ENCODE measurements around the gene SP1.
"Not testable (repeated sequence)": the region's sequence is repeated elsewhere in the genome, so short reads cannot be mapped to it uniquely, and the experiment has no call there.

The SP1 gene

DNA sequence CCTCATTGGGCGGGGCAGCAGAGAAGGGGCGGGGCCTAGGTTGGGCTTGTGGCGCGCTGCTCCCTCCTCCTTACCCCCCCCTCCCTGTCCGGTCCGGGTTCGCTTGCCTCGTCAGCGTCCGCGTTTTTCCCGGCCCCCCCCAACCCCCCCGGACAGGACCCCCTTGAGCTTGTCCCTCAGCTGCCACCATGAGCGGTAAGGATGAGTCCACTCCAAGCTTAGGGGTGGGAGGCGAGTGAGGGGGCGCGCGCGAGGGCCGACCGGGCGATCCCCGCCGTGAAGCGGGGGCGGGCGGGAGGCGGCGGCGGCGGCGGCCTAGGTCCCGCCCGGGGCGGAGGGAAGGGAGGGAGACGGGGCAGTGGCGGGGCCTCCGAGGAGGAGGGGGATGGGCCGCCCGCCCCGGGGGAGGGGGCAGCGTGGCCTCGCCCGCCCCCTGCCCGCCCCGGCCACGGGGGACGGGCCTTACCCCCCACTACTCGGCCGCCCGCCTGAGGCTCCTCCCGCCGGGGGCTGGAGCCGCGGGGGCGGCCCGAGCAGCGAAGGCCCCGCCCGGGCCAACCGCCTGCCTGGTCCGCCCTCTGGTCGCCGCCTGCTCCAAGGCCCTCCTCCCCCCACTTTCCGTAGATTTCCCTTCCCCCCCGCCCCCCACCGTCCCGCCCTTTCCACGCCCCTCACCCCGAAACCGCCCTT lies at the start of gene SP1:
SP1 (plus strand) TSS at position 73 of the 690 bp plus-strand sequence; CDS start at position 189, 116 bp downstream.
- DNase-seq = peak; percentile 31

DNA sequence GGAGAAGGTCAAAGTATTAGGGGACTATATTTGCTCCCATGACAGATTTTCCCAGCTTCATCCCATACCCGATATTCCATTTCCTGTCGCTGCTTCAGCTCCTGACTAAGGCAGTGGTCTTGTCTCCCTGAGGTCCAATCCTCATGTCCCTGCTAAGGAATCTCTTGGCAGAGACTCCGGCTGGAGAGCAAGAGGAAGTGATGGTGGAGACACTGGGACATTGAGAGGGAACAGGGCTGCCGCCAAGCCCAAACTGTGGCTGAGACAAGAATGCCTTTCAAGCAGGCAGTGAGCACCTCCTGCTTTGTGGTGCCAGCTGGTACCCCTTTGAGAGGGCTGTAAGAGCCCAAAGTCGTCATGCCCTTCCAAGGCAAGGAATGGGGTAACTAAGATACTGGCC lies 49.3 kb upstream of the SP1 start:
- no peak for DNase-seq

DNA sequence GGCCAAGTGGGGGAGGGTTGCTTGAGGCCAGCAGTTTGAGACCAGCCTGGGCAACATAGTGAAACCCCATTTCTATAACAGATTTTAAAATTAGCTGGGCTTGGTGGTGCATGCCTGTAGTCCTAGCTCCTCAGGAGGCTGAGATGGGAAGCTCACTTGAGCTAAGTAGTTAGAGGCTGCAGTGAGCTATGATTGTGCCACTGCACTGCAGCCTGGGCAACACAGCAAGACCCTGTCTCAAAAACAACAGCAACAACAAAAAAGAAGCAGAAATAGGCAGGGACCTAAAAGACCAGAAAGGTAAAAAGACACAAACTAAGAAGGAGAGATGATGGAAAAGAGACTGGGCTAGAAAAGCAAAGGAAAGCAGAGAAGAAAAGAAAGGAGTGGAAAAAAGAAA lies 47.6 kb upstream of the SP1 start:
- not testable (repeated sequence) for DNase-seq

DNA sequence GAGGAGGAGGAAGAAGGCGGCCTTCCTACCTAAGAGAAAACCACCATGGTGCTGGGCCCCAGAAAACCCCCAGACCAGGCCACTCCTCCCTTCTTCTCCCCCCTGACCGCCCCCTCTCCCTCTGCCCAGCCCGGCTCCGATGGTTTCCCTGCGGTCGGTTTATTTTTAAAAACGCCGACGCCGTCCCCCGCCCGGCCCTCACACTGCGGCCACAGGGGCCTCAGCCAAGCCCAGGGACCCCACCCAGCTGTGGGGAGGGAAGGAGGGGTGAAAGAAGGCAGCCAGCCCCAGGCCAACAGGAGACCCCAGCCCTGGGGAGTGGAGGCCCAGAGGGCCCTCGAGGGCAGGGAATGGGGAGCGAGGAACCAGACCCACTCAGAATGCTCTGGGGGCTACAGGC lies 47.2 kb upstream of the SP1 start:
- no peak for DNase-seq

DNA sequence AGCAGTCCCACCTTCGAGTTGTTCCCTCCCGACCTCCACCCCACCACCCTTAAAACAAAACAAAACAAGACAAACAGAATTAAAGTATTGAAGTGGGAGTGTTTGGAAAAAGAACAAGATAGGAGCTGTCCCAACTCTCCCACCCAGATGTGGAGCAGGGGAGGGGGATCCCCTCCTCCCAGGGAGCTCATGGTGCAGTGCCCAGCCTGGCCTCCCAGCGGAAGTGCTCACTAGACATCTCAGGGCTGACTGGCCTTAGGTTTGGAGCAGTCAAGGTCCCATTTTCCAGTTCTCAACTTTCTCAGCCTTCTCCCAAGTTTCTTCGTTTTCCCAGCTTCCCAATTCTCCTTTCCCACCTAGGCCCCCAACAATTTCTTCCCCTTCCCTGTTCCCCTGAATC lies 46.7 kb upstream of the SP1 start:
- DNase-seq = no peak

DNA sequence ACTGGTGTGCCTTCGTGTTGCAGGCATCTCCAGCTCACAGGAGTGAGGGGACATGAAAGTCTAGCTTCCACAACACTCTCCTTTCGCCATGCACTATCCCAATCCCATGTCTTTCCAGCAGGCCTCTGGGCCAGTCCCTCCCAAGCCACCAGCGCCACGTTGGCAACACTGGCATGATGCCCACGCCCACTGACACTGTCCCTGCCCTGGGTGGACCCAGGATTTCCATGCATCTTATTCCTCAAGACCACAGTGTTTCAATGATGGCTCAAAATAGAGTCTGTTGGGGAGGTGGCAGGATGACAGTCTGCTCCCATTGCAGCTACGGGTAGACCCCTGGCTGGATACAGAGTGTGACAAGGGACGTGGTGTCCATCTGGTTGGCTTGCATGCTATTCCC lies 46.1 kb upstream of the SP1 start:
- no peak for DNase-seq

DNA sequence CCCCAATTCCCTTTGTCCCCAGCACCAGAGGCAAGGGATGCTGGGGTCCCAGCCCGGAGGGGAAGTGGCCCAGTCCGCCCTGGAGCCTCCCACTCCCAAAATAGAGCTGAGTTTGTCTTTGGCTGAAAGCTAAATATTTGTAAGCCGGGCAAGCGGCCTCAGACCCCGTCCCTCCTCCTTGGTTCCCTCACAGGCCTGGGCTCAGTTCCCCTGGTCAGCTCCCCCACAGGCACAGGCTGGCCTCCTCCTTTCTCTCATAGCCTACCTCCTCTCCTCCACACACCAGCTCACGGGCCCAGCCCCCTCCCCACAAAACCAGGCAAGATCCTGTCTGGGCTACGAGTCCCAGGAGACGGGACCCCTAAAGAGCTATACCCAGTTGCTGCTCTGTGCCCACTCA lies 45.2 kb upstream of the SP1 start:
- DNase-seq = no peak

DNA sequence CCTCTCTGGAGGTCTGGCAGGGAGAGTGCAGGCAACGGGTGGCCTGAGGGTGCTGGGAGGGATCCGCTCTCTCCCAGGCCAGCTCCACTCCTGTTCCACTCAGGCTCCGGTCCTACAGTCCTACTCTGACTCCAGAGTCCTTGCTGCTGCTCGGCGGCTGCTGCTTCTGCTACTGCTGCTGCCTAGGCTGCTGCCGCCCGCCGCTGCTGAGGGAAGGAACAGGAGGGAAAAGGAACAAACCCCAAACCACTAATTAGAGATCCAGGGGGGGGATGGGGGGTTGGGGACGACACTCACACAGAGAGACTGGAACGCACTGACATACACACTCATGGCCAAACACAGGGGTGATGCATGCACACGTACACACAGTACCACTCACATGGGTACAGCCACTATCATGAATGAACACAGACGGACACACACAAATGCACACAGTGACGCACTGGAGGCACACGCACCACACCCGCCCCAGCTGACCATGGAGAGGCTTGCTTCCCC lies 43.7 kb upstream of the SP1 start, which contains the start of gene SP7:
SP7 (minus strand) TSS at position 174 of the 501 bp plus-strand sequence. CDS start 708 bp downstream, outside the sequence.
- no peak for DNase-seq

DNA sequence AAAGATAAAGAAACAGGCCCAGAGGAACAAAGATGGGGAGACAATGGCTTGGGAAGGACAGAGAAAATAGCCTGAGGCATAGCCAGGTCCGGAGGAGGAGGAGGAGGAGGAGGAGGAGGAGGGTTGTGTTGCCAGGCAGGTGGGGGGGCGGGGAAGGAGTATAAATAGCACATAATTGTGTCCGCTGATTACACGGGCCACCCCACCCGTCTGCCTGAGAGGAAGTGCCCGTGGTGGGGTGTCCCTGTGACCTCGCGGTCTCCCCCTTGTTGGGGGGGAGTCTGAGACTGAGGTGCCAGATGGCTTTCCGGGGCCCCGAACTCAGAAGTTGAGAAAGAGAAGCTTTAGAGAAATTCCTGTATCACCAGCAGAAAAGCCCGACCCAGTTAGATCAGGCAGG lies 42.0 kb upstream of the SP1 start:
- DNase-seq = no peak

DNA sequence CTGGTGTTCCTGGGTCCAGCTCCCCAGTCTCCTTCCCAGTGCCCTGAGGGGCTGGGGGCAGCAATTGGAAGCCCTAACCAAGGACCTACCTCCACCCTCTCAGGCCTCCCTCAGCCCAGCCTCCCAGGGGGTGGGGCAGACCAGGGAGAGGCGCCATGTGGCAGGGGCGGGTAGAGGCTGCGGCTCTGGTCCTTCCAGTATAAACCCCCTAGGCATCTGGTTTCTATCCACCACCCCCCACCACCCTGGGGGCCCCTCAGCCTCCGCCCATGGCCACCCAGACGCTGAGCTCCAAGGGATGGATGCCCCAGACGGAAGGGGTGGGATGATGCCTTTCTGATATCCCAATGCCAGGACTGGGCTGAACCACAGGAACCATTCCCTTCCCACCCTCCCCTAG lies 41.1 kb upstream of the SP1 start:
- no peak for DNase-seq

DNA sequence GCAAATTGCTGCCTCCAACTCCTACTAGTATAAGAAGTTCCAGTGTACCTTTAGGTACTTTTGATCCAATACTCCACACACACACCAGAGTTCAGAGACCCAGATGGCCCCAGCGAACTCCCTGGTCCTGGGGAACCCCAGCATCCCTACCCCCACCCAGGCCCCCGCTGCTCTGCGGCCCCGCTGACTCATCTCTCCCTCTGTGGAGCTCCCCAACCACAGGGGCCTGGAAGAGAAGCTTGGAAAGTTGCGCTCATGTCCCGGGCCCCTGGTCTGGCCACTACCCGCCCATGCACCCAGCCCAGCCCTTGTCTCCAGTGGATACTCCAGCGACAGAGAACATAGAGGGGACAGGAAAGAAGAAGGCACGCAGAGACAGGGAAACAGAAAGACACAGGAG lies 39.6 kb upstream of the SP1 start:
- no peak for DNase-seq

DNA sequence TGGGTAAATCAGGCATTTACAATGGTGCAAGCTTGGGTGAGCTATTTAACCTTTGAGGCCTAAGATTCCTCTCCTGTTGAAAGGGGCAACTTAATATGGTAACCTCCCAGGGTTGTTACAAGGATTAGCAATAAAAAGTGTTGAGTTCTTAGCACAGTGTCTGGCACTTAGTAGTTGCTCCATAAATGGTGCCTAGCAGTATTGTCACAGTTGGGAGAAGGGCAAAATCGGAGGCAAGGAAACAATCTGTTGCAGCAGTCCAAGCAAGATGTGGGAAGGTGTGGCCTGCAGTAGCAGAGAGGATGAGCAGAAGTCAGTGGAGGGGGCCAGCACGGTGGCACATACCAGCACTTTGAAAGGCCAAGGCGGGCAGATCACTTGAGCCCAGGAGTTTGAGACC lies 36.5 kb upstream of the SP1 start:
- no peak for DNase-seq

DNA sequence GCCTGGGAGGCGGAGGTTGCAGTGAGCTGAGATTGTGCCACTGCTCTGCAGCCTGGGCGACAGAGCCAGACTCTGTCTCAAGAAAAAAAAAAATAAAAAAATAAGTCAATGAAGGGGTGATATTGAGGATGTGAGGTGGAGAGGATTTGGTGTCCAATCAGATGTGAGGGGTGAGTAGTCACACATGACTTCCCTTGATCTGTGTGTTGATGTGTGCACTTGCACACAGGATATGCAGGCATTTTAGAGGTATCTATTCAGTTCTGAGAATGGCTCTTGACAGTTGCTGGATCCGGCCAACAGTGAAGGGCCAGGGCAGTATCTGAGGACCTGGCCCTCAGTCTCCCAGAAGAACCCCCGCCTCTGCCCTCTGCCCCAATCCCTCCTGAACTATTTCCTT lies 36.0 kb upstream of the SP1 start:
- no peak for DNase-seq

DNA sequence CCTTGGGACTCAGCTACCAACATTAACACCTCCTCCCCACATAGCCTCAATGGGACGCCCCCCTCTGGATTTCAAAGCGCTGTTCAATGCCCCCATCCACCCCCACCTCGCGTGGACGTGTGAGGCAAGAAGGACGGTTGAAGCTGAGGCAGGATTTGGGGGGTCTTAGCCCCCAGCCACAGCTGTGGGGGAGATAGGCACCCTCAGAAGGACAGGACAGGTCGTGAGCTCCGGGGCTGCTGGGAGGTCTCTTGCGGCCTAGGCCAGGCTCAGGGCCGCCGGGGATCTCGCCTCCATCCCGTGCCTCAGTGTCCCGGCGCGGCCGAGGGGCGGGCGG lies 35.5 kb upstream of the SP1 start:
- no peak for DNase-seq

DNA sequence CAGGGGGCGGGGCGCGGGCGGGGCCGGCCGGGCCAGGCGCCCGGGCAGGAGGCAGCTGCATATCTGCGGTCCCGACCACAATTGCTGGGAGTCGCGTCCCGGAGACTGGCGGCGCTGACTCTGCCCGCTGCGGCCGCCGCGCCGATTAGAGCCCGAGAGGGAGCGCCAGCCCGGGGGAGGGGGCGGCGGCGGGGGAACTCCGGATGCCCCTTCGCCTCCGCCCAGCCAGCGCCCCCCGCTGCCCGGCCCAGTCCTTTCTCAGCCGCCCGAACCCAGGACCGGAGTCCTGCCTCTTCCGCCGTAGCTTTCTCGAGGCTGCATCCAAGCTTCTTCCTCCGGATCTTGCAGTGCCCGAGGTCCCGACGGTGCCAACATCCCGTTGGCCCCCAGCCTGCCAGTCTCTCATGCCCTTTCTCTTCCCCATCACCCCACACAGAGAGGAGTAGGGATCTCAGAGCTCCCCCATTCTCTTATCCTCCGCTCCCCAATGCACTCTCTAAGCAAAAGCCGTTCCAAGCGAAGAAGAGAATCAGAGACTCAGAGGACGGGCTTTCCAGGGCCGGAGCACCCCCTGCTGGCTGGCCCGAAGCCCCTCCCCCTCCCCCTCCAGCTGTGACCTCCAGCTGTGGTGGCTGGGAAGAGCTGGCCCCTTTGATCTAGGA lies 35.0 kb upstream of the SP1 start:
- peak; percentile 4 for DNase-seq

DNA sequence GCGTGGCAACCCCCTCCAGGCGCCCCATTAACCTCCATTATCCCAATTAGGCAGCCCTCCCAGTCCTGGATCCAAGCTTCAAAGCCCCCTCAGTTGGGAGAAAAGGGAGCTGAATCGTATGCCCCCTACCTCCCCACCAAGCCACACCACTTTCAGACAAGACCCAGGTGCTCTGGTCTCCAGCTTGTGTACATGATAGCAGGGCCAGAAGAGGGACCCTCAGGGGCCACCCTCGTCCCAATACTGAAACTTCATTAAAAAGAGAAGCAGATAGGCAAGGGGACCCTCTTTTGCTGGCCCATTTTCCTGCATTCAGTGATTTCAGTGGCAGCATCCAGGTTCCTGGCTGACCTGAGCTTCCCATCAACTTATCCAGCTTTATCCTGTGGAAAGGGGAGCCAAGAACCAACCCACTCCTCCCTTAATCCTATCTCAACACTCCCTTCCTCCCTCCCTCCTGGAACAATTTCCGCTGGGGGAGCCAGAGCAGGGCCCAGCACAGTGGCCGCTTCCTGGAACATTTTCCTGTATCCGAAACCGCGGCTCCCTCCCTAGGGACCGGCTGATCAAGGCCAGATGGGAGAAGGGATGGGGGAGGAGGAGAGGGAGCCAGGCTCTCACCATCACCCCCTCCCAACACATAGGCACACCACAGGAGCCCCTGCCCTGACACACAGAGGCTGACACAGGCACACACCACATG lies 34.3 kb upstream of the SP1 start:
- DNase-seq = no peak

DNA sequence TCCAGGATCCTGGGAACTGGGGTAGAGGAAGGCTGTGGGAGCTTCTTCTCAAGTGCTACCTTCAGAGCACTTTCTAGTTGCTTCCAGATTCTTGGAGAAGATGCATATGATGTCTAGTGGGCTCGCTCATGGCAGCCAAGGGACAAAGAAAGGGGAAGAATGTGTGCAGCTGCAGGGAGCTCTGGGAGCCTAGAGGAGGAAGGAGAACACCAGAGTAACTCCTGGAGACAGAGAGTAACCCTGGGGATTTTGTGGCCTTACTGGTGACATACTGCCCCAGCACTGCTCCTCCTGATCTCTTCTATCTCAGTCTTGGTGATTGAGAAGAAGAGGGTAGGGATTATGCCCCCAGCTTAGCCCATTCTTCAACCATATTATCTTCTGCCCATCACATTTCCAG lies 33.5 kb upstream of the SP1 start:
- no peak for DNase-seq

DNA sequence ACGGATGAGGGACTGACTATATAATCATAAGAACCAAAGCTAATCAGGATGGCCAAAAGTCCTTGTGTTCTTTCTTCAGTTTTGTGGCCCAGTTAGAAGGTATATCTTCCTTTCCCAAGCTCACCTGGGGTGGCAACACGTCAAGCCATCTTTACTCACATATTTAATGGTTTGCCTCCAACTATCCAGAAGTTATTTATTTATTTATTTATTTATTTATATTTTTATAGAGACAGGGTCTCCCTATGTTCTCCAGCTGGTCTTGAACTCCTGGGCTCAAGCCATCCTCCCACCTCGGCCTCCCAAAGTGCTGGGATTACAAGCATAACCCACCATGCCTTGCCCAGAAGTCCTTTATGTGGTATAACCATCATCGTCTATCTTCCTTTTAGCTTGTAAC lies 32.1 kb upstream of the SP1 start:
- DNase-seq = no peak

DNA sequence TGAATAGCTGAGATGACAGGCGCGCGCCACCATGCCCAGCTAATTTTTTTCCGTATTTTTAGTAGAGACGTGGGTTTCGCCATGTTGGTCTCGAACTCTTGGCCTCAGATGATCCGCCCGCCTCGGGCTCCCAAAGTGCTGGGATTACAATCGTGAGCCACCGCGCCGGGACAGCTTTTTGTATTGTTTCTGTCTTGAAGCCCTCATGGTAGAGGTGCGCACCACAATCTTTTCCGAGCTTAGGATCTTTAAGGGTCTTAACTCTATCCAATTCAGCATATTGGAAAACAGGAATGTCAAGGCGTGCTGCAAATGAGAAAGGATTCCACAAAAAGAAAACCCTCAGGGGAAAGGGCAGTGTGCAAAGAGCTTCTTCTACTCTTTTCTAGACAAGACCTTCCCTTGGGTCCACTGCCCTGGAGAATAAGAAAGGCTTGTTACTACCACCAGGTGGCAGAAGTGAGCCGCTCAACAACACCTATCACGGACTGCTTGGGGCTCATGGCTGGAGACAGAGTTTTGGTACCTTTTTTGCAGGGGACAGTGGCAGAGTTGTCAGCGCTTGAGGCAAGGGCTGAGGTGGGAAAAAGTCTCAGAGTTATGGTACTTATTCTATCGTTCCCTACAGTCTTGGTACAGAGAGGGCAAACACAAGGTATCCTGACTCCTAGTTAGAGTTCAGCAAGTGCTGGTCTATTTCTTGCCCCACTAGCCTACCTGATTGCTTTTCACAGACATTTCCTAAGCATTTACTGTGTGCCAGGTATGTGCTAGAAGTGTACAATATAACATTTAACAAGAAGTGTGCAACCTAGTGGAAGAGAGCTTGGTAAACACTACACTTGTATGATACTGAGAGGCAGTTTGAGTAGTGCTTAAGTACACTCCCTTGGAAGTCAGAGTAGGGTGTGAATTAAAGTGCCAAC lies 27.4 kb upstream of the SP1 start:
- DNase-seq = peak; percentile 50

DNA sequence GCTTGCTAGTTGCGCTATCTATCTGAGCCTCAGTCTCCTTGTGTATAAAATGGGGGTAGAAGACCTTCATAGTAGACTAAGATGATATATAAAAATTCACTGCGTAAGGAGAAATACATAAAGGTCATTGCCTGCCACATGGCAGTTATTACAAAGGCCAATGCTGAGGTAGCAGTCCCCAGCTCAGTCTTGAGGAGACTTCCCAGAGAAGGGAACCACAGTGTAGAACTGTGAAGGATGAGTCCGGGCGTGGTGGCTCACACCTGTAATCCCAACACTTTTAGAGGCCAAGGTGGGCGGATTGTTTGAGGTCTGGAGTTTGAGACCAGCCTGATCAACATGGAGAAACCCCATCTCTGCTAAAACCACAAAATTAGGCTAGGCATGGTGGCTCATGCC lies 26.7 kb upstream of the SP1 start:
- no peak for DNase-seq

DNA sequence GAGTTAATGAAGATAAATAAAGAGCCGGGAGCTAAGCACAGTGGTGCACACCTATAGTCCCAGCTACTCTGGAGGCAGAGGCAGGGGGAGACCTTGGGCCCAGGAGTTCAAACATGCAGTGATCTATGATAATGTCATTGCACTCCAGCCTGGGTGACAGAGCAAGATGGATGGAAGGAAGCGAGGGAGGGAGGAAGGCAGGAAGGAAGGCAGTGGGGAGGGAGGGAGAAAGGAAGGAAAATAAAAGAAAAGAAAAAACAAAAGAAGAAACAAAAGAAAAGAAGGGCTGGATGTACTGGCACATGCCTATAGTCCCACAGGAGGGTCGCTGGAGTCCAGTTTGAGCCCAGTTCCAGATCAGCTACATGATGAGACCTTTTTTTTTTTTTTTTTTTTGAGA lies 24.9 kb upstream of the SP1 start:
- no peak for DNase-seq

DNA sequence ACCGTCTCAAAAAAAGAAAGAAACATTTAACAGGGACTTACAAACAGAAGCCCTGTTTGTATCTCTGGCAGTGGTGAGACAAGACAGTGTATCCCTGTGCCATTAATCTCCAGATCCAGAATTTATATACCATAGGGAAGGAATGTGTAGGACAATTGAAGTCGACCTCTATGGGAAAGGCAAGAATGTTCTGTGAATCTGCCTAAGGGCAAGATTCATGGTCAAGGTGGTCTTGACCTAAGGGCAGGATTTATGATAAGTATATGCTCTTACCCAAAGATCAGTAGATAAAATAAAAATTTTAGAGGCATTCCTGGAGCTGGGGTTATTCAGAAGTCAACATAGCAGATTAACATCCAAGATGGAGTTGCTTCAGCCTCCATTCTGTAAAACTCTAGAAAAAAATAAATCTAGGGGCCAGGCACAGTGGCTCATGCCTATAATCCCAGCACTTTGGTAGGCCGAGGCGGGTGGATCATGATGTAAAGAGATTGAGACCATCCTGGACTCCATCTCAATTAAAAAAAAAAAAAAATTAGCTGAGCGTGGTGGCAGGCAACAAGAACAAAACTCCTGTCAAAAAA lies 21.0 kb upstream of the SP1 start:
- DNase-seq = no peak

DNA sequence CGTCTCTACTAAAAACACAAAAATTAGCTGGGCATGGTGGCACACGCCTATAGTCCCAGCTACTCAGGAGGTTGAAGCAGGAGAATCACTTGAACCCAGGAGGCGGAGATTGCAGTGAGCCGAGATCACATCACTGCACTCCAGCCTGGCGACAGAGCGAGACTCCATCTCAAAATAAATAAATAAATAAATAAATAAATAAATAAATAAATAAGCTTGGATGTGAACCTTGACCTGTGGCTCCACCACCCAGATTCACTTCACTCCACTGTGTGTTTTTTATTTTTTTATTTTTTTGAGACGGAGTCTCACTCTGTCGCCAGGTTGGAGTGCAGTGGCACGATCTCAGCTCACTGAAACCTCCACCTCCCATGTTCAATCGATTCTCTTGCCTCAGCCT lies 18.3 kb upstream of the SP1 start:
- not testable (repeated sequence) for DNase-seq
